HepG2 (cell line): ENCODE measurements around the gene TPM2. TPM values are rescaled to one million over a fixed set of nuclear protein-coding genes. Genes with fewer than 3 reads are reported as not detected.

Source experiments
- ARID2 ChIP-seq: sonication (generic); formaldehyde crosslinking; IDR thresholded peaks from 2 replicates; pipeline ENCODE4 v1.8.1; 2022; ENCODE audit warnings: mild to moderate bottlenecking, missing genetic modification reagents, borderline replicate concordance
- ARNTL ChIP-seq: sonication (generic); formaldehyde crosslinking; IDR thresholded peaks from 2 replicates; pipeline ENCODE4 v1.4.0; 2020; ENCODE audit warnings: mild to moderate bottlenecking, missing genetic modification reagents
- ATF6 ChIP-seq: sonication (generic); formaldehyde crosslinking; conservative IDR thresholded peaks from 2 replicates; pipeline ENCODE4 v1.4.0; 2020; ENCODE audit warnings: missing genetic modification reagents
- CEBPZ ChIP-seq: IDR thresholded peaks from 2 replicates; pipeline ENCODE4 v1.6.1; 2012; ENCODE audit warnings: low read length, improper control_type of control experiment
- DNMT3B ChIP-seq: conservative IDR thresholded peaks from 2 replicates; pipeline ENCODE4 v1.6.1; 2016; ENCODE audit warnings: missing biosample characterization, control low read depth
- GABPA ChIP-seq, 2 experiments: IDR thresholded peaks; 2 replicates each; pipeline ENCODE4 v1.6.1; 2011 to 2016; ENCODE audit warnings: low read depth in 2 of 2, low read length in 1 of 2, missing biosample characterization in 1 of 2, missing genetic modification characterization in 1 of 2
- HOMEZ ChIP-seq: IDR thresholded peaks from 2 replicates; pipeline ENCODE4 v1.6.1; 2016; ENCODE audit warnings: low read depth
- HOXA5 ChIP-seq: sonication (generic); formaldehyde crosslinking; IDR thresholded peaks from 2 replicates; pipeline ENCODE4 v1.4.0; 2020; ENCODE audit warnings: missing genetic modification reagents
- ISX ChIP-seq: sonication (generic); formaldehyde crosslinking; conservative IDR thresholded peaks from 2 replicates; pipeline ENCODE4 v1.5.0; 2020; ENCODE audit warnings: missing genetic modification reagents
- MATR3 ChIP-seq: sonication (generic); formaldehyde crosslinking; IDR thresholded peaks from 2 replicates; pipeline ENCODE4 v1.4.0; 2020; ENCODE audit warnings: missing genetic modification reagents
- MEF2D ChIP-seq: sonication (generic); formaldehyde crosslinking; IDR thresholded peaks from 2 replicates; pipeline ENCODE4 v1.5.1; 2020; ENCODE audit warnings: mild to moderate bottlenecking, missing genetic modification reagents
- MXD3 ChIP-seq: IDR thresholded peaks from 2 replicates; pipeline ENCODE4 v1.6.1; 2016; ENCODE audit warnings: mild to moderate bottlenecking, missing biosample characterization, missing genetic modification reagents
- NAIF1 ChIP-seq: sonication (generic); formaldehyde crosslinking; IDR thresholded peaks from 2 replicates; pipeline ENCODE4 v1.5.0; 2020; ENCODE audit warnings: mild to moderate bottlenecking, missing genetic modification reagents, borderline replicate concordance
- NONO ChIP-seq, 2 experiments: fragments of 450-650 bp in 1 of 2; sonication (generic) in 1 of 2; formaldehyde crosslinking in 1 of 2; IDR thresholded peaks in 1 of 2; conservative IDR thresholded peaks in 1 of 2; 2 replicates each; pipeline versions ENCODE4 v1.6.1 to v1.8.0; 2017 to 2022; ENCODE audit warnings: mild to moderate bottlenecking in 1 of 2, missing genetic modification reagents in 1 of 2, moderate library complexity in 1 of 2
- RBM39 ChIP-seq: fragments of 200-400 bp; formaldehyde crosslinking; IDR thresholded peaks from one replicate; pipeline ENCODE4 v1.6.1; 2018; ENCODE audit warnings: antibody characterized with exemption, mild to moderate bottlenecking, low read depth, low read length; ENCODE audit not compliant: poor library complexity, severe bottlenecking
- RCOR2 ChIP-seq: IDR thresholded peaks from 2 replicates; pipeline ENCODE4 v1.6.1; 2016; ENCODE audit warnings: missing biosample characterization, missing genetic modification reagents
- ZNF672 ChIP-seq: sonication (generic); formaldehyde crosslinking; IDR thresholded peaks from 2 replicates; pipeline ENCODE4 v1.8.1; 2022; ENCODE audit warnings: missing genetic modification reagents
- ZNF709 ChIP-seq: sonication (generic); formaldehyde crosslinking; IDR thresholded peaks from 2 replicates; pipeline ENCODE4 v1.5.0; 2020; ENCODE audit warnings: mild to moderate bottlenecking, missing genetic modification reagents
- ZNF737 ChIP-seq: sonication (generic); formaldehyde crosslinking; IDR thresholded peaks from 2 replicates; pipeline ENCODE4 v1.5.0; 2020; ENCODE audit warnings: missing genetic modification reagents, mild to moderate bottlenecking, borderline replicate concordance
- polyA plus RNA-seq, 8 experiments: library from polyadenylated mRNA; depleted of rRNA in 3 of 8; stranded (reverse) in 7 of 8; unstranded in 1 of 8; fragments of >200 nt; fragmentation: Illumina TruSeq in 4 of 8; extraction: Trizol in 4 of 8; gene quantifications; 2 replicates each; pipeline versions ENCODE4 v1.2.1 to v1.2.3, GENCODE V29; 2011 to 2016; ENCODE audit warnings: low read depth in 4 of 8, missing spikeins in 1 of 8, mixed read lengths in 1 of 8; ENCODE audit not compliant: insufficient read depth in 1 of 8
- total RNA-seq, 5 experiments: library from RNA; depleted of rRNA; stranded (reverse); fragments of >200 nt; fragmentation: Illumina TruSeq; extraction: Trizol; gene quantifications; 2 replicates each; pipeline ENCODE4 v1.2.3, GENCODE V29; 2016; ENCODE audit warnings: low read depth in 1 of 5

Gene TPM2
- total and polyA plus RNA-seq, 2 of the 13 experiments (the other 11 are each of a cell fraction or from before 2014, with no cell fraction given) = 3.1 to 10.7 TPM

GRCh38 chr9:35658968-35659220, 30.8 kb downstream of the TPM2 start (continued):
- TF ChIP-seq MXD3 (CRISPR knock-in tag) (no peak), HOXA5 (CRISPR knock-in tag) (no peak), DNMT3B (CRISPR knock-in tag) (no peak), ZNF672 (CRISPR knock-in tag) (0 out of 2 replicates have a peak, but pooled peaks have one; percentile 2), RBM39 (no peak), ATF6 (CRISPR knock-in tag) (no peak), MEF2D (CRISPR knock-in tag) (no peak), ARNTL (CRISPR knock-in tag) (no peak), MATR3 (CRISPR knock-in tag) (no peak), NAIF1 (CRISPR knock-in tag) (no peak), CEBPZ (no peak), GABPA (IDR thresholded peaks at IDR 0.05; ENCODE audit: low read depth, low read length) (no peak), GABPA (CRISPR knock-in tag; IDR thresholded peaks at IDR 0.05; ENCODE audit: low read depth) (0 out of 2 replicates have a peak, but pooled peaks have one; percentile 15), ISX (CRISPR knock-in tag) (no peak), RCOR2 (CRISPR knock-in tag) (no peak), ARID2 (CRISPR knock-in tag) (no peak), NONO (IDR thresholded peaks at IDR 0.05) (no peak), NONO (CRISPR knock-in tag; conservative IDR thresholded peaks at IDR 0.05) (no peak), ZNF709 (CRISPR knock-in tag) (no peak), ZNF737 (CRISPR knock-in tag) (no peak), HOMEZ (peak; percentile 36; the same call in 1 of the 2 replicates)
